Suprapubic skin (tissue), 4 donors: ENCODE results near the gene GARRE1. TPM values are rescaled to one million over a fixed set of nuclear protein-coding genes. Genes with fewer than 3 reads are reported as not detected.

ENCODE experiments used
- DNase-seq, 2 donors: peaks; one replicate each; pipeline ENCODE4 v3.0.0-alpha.2; 2019; ENCODE audit warnings: low spot score in 2 of 2
- H3K27ac ChIP-seq: fragments of 200-600 bp; sonication (generic); one replicate; pipeline ENCODE4 v1.5.1; 2019
- H3K27me3 ChIP-seq: fragments of 200-600 bp; sonication (generic); one replicate; pipeline ENCODE4 v1.5.1; 2019
- H3K36me3 ChIP-seq: fragments of 200-600 bp; sonication (generic); one replicate; pipeline ENCODE4 v1.5.1; 2019
- H3K4me1 ChIP-seq: fragments of 200-600 bp; sonication (generic); one replicate; pipeline ENCODE4 v1.5.1; 2019
- H3K4me3 ChIP-seq: fragments of 200-600 bp; sonication (generic); one replicate; pipeline ENCODE4 v1.5.1; 2019; ENCODE audit warnings: mild to moderate bottlenecking
- H3K9me3 ChIP-seq: fragments of 200-600 bp; sonication (generic); one replicate; pipeline ENCODE4 v1.5.1; 2019
- CTCF ChIP-seq, 2 donors: fragments of 200-600 bp in 1 of 2; fragments of 450-650 bp in 1 of 2; sonication (generic) in 1 of 2; IDR thresholded peaks; one replicate each; pipeline ENCODE4 v1.5.1; 2016 to 2019; ENCODE audit warnings: antibody characterized with exemption in 2 of 2, mild to moderate bottlenecking in 1 of 2, moderate library complexity in 1 of 2
- EP300 ChIP-seq: sonication (generic); formaldehyde crosslinking; IDR thresholded peaks from one replicate; pipeline ENCODE4 v1.6.1; 2017; ENCODE audit warnings: antibody characterized with exemption
- POLR2A ChIP-seq, 2 donors: fragments of 450-650 bp; IDR thresholded peaks; one replicate each; pipeline ENCODE4 v1.6.1; 2017; ENCODE audit warnings: antibody characterized with exemption in 2 of 2, mild to moderate bottlenecking in 2 of 2, moderate library complexity in 2 of 2
- POLR2AphosphoS5 ChIP-seq, 3 donors: sonication (generic); formaldehyde crosslinking; IDR thresholded peaks; one replicate each; pipeline ENCODE4 v1.6.1; 2017; ENCODE audit warnings: antibody characterized with exemption in 3 of 3
- WGBS: methylation state at CpG from one replicate; pipeline ENCODE4 v1.1.5; 2018; 5-methylcytosine and 5-hydroxymethylcytosine counted together
- total RNA-seq, 4 donors: library from RNA; depleted of rRNA; stranded (reverse); fragments of >200 nt; gene quantifications; one replicate each; pipeline ENCODE4 v1.1.0, GENCODE V29; 2016

GARRE1 gene
- total RNA-seq, 4 donors from 2014 or later, result 24.3 to 37.3 (median 31.0) TPM

- DNase-seq, result no peak
- Histone ChIP-seq H3K4me3 (no peak overlapping the region), H3K27ac (no peak overlapping the region), H3K27me3 (no peaks in the 10 kb centered on the region), H3K36me3 (no peaks in the 10 kb centered on the region), H3K9me3 (no peaks in the 10 kb centered on the region), H3K4me1 (peaks cover 2% of the 10 kb centered on the region)
- TF ChIP-seq CTCF (IDR thresholded peaks at IDR 0.05) (no peak), POLR2A (IDR thresholded peaks at IDR 0.05) (no peak), EP300 (no peak), POLR2AphosphoS5 (IDR thresholded peaks at IDR 0.05) (no peak)
- 92% methylated on average over 4 of the region's 4 CpGs for WGBS
Measured at GRCh38 chr19:34288381-34288780, 34.0 kb downstream of the GARRE1 start.

- Histone ChIP-seq H3K27me3 (no peaks in the 10 kb centered on the region), H3K27ac (no peak overlapping the region), H3K4me1 (no peaks in the 10 kb centered on the region), H3K9me3 (no peaks in the 10 kb centered on the region), H3K4me3 (no peak overlapping the region), H3K36me3 (no peaks in the 10 kb centered on the region)
- TF ChIP-seq EP300 (no peak), POLR2A (IDR thresholded peaks at IDR 0.05) (no peak), POLR2AphosphoS5 (IDR thresholded peaks at IDR 0.05) (no peak), CTCF (IDR thresholded peaks at IDR 0.05) (no peak)
- no peak for DNase-seq
- WGBS, result 95% methylated on average over 2 of the region's 2 CpGs
Measured at GRCh38 chr19:34291235-34291634, 36.9 kb downstream of the GARRE1 start.

- no peaks in the 10 kb centered on the region for H3K4me1 ChIP-seq
- H3K36me3 ChIP-seq, result no peaks in the 10 kb centered on the region
- no peak for DNase-seq
- no peak overlapping the region for H3K27ac ChIP-seq
- no peaks in the 10 kb centered on the region for H3K9me3 ChIP-seq
- no peak overlapping the region for H3K4me3 ChIP-seq
- H3K27me3 ChIP-seq, result no peaks in the 10 kb centered on the region
- TF ChIP-seq POLR2AphosphoS5 (IDR thresholded peaks at IDR 0.05) (no peak), CTCF (IDR thresholded peaks at IDR 0.05) (no peak)
Measured at GRCh38 chr19:34295103-34295502, 40.7 kb downstream of the GARRE1 start.

- DNase-seq, result no peak
- 89% methylated on average over 10 of the region's 10 CpGs for WGBS
Measured at GRCh38 chr19:34298891-34299520, 44.7 kb downstream of the GARRE1 start.

GRCh38 chr19:34299576-34299975, 45.2 kb downstream of the GARRE1 start:
- H3K27ac ChIP-seq, result no peak overlapping the region
- TF ChIP-seq CTCF (IDR thresholded peaks at IDR 0.05), result no peak
- TF ChIP-seq POLR2AphosphoS5 (IDR thresholded peaks at IDR 0.05), result no peak
- no peak for TF ChIP-seq EP300
- no peak for TF ChIP-seq POLR2A (IDR thresholded peaks at IDR 0.05)
- H3K27me3 ChIP-seq, result no peaks in the 10 kb centered on the region
- no peaks in the 10 kb centered on the region for H3K9me3 ChIP-seq
- H3K36me3 ChIP-seq, result peaks cover 10% of the 10 kb centered on the region
- H3K4me1 ChIP-seq, result no peaks in the 10 kb centered on the region
- no peak for DNase-seq
- H3K4me3 ChIP-seq, result no peak overlapping the region
- 71% methylated on average over 5 of the region's 5 CpGs for WGBS

More at GRCh38 chr19:34298891-34299520, 44.7 kb downstream of the GARRE1 start:
- no peaks in the 10 kb centered on the region for H3K9me3 ChIP-seq
- TF ChIP-seq POLR2A (IDR thresholded peaks at IDR 0.05) (no peak), CTCF (IDR thresholded peaks at IDR 0.05) (no peak), POLR2AphosphoS5 (IDR thresholded peaks at IDR 0.05) (no peak), EP300 (no peak)
- no peaks in the 10 kb centered on the region for H3K4me1 ChIP-seq
- no peak overlapping the region for H3K4me3 ChIP-seq
- H3K36me3 ChIP-seq, result peaks cover 10% of the 10 kb centered on the region
- H3K27ac ChIP-seq, result no peak overlapping the region
- no peaks in the 10 kb centered on the region for H3K27me3 ChIP-seq
